Stimulated activated CD8-positive, alpha-beta memory T cell treated with anti-CD3 and anti-CD28 coated beads, Interleukin-4, amount 100 ng/mL, for 4 hours (primary cell): ENCODE measurements around the gene ARMS2.

Source experiments
- DNase-seq, 2 donors: peaks; one replicate each; pipeline ENCODE4 v3.0.0-alpha.2; 2020; ENCODE audit warnings: low read depth in 2 of 2, low spot score in 1 of 2

The ARMS2 gene, protein sequence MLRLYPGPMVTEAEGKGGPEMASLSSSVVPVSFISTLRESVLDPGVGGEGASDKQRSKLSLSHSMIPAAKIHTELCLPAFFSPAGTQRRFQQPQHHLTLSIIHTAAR

DNA sequence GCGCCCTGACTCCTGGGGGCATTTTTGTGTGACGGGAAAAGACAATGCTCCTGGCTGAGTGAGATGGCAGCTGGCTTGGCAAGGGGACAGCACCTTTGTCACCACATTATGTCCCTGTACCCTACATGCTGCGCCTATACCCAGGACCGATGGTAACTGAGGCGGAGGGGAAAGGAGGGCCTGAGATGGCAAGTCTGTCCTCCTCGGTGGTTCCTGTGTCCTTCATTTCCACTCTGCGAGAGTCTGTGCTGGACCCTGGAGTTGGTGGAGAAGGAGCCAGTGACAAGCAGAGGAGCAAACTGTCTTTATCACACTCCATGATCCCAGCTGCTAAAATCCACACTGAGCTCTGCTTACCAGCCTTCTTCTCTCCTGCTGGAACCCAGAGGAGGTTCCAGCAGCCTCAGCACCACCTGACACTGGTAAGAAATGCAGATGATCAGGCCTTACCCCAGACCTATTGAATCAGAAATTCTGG, at the start of gene ARMS2:
TSS of gene ARMS2 (plus strand) at position 51 of the 478 bp plus-strand sequence. CDS start at position 126, 75 bp downstream.
- no peak for DNase-seq

GRCh38 chr10:122407375-122408125, 46.9 kb upstream of the ARMS2 start:
- DNase-seq, result peak; percentile 19 to 46

- no peak for DNase-seq
Measured at GRCh38 chr10:122413327-122413726, 41.1 kb upstream of the ARMS2 start.

DNA sequence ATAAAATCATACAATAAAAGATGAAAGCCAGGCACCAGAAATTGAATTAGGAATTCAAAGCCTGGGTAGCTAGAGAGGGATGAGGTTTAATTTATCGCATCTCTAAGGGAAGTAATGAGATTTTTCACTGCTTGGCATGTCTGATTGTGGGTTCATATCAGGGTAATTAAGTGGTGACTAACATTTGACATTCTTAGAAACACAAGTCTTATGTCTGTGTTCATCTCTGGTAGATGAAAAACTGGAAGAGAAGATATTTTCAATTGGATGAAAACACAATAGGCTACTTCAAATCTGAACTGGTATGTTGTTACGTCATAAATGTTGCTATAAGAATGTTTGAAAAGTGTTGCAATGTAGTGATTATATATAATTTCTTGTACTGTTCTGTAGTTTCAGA, 36.8 kb upstream of the ARMS2 start:
- DNase-seq, result no peak

GRCh38 chr10:122419016-122419415, 35.4 kb upstream of the ARMS2 start:
- DNase-seq, result no peak

GRCh38 chr10:122419876-122420623, 34.4 kb upstream of the ARMS2 start:
- no peak for DNase-seq

DNA sequence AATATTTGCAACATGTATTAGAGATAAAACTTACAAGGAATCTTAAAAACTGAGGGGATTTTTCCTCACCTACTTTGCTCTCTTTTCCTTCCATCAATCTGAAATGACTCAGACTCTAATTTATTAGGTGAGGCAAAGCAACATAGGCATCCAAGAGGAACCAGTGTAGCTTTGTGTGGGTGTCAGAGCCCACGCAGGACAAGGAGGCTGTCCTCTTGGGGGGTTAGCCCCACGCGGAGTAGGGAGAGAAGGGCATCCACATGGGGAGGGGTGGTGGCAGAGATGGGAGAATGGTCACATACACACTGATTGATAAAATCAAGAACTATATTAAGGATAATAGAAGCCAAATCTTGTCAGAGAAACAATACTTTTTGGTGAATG, 33.8 kb upstream of the ARMS2 start:
- no peak for DNase-seq

DNA sequence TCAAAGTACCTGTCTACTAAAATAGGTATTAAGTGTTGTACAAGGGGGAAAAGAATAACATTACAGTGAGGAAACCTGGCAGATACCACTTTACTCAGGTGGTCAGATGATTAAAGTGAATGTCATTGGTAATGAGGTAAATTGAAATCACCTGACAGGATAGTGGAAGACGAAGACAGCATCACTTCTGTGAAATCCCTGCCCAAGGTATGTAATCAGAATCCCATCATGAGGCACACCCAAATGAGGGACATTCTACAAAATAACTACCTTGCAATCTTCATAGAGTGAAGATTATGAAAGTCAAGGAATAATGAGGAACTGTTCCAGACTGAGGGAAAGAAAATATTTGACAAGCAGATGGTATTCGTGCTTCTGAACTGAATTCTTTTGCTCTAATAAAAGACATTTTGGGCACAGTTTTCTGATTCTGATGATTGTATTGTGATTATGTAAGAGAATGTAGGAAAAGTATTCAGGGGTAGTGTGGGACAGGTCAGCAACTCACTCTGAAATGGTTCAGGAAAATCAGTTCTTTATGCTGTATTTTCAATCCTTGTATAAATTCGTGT, 33.3 kb upstream of the ARMS2 start:
- no peak for DNase-seq

DNA sequence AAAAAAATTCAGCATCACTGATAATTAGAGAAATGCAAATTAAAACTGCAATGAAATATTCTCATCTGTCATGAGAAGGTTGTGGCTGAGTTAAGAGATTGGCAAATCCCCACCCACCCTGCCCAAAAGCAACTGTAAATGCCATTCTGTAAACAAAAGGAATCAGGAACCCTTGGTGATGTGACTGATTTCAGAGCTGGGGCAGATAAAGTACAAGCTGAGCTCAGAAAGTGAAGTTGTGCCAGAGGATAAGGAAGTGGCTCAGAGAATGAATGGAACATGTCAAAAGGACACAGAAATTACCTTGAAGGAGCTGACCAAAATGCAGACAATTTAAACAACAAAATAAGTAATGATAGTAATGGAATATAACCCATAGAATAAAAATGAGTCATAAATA, 32.7 kb upstream of the ARMS2 start:
- DNase-seq, result no peak

GRCh38 chr10:122422266-122422989, 32.0 kb upstream of the ARMS2 start:
- no peak for DNase-seq

- no peak for DNase-seq
Measured at GRCh38 chr10:122424059-122424458, 30.4 kb upstream of the ARMS2 start.

- DNase-seq, result no peak
Measured at GRCh38 chr10:122426829-122427228, 27.6 kb upstream of the ARMS2 start.

- DNase-seq, result no peak
Measured at GRCh38 chr10:122427280-122427679, 27.2 kb upstream of the ARMS2 start.

DNA sequence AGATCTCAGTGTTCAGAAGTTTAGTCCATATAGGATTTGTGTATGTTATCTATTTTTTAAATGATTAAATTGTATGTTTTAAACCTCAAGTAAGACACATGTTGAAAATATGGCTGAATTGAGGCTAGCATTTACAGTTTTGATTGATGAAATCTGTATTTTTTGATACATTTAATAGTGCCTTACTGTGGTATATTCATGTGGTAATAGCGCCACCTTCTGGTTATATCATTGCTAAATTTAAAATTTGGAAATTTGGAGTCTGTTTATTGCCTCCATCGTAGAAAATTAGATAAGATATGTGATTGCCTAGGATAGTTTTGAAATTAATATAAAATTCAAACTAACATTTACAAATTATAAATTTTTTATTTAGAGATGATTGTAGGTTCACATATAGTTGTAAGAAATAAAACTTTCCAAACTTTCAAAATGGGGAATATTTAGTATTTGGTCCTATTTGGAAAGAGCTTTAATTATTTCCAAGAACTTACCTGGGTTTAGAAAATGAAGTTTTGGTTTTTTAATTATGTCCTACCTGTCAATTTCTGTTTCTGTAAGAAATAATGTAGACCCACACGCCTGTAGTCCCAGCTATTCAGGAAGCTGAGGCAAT, 19.1 kb upstream of the ARMS2 start:
- DNase-seq, result no peak

- DNase-seq, result no peak
Measured at GRCh38 chr10:122441961-122442360, 12.5 kb upstream of the ARMS2 start.

DNA sequence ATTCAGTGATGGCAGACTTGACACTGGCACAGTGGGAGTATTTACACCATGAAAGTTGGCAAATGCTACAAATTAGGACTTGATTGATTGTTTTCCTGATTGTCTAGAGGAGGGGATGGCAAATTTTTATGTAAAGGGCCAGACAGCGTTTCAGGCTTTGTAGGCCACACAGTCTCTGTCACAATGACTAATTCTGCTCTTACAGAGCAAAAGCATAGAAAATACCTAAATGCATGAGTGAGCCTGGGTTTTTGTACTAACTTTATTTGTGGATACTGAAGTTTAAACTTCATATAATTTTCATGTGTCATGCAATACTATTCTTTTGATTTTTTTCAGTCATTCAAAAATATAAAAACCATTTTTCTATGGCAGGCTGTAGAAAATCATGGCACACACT, 9.0 kb upstream of the ARMS2 start:
- no peak for DNase-seq

GRCh38 chr10:122445904-122446303, 8.5 kb upstream of the ARMS2 start:
- no peak for DNase-seq

- DNase-seq, result no peak
Measured at GRCh38 chr10:122446668-122447423, 7.6 kb upstream of the ARMS2 start.

GRCh38 chr10:122448600-122448999, 5.9 kb upstream of the ARMS2 start:
- no peak for DNase-seq

DNA sequence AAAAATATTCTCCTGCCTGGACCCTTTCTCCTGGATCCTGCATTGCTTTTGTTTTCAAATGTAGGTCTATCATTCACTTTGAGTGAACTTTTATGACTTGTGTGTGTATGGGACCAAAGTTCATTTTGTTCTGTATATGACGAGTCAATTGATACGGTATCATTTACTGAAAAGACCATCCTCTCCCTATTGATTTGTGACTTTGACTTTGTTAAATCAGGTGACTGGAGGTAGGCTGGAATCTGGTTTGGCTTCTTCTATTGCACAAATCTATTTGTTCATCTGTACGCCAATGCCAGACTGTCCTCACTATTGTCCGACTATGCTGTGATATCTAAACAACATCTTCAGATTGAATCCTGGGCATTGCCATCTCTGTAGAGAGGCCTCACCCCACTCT, 5.3 kb upstream of the ARMS2 start:
- DNase-seq, result no peak
